PC-3 (cell line): ENCODE measurements around the gene PSMC1. TPM values are rescaled to one million over a fixed set of nuclear protein-coding genes. Genes with fewer than 3 reads are reported as not detected.
"Not testable (repeated sequence)": the region's sequence is repeated elsewhere in the genome, so short reads cannot be mapped to it uniquely, and the experiment has no call there.

Experiments used
- ATAC-seq: fragments of 200-7000 bp; cut with Tn5 transposase; 2 replicates; pipeline ENCODE4 v1.9.1; 2020; ENCODE audit warnings: mild to moderate bottlenecking, moderate library complexity
- BruUV-seq: library from RNA; stranded (reverse); fragments of 400-500 nt; replicated peaks from 2 replicates; lab custom pipeline; 2021; lab: Mats Ljungman, UMichigan
- CTCF ChIA-PET: fragments of 300-600 bp; sonication (Branson Sonifier 250); formaldehyde crosslinking; loops from one replicate; lab custom pipeline; 2022; ENCODE audit warnings: antibody characterized with exemption; lab: Charles Lee
- POLR2A ChIA-PET: fragments of 300-600 bp; sonication (Branson Sonifier 250); formaldehyde crosslinking; loops from one replicate; lab custom pipeline; 2022; ENCODE audit warnings: antibody characterized with exemption; ENCODE audit not compliant: unreplicated experiment; lab: Charles Lee
- DNase-seq: peaks from one replicate; pipeline ENCODE4 v3.0.0-alpha.2; 2015
- H2AFZ ChIP-seq: fragments of 300-600 bp; sonication (generic); 2 replicates; pipeline ENCODE4 v1.6.0; 2016; ENCODE audit warnings: antibody characterized with exemption, low read length
- H3F3A ChIP-seq: fragments of 300-600 bp; sonication (generic); one replicate; pipeline ENCODE4 v1.6.0; 2017; ENCODE audit warnings: antibody characterized with exemption, low read length, control low read depth, mild to moderate bottlenecking; ENCODE audit not compliant: unreplicated experiment
- H3K27ac ChIP-seq: fragments of 300-600 bp; sonication (generic); 2 replicates; pipeline ENCODE4 v1.5.1; 2016; ENCODE audit warnings: mild to moderate bottlenecking, low read length
- H3K27me3 ChIP-seq: fragments of 300-600 bp; sonication (generic); 2 replicates; pipeline ENCODE4 v1.6.1; 2016; ENCODE audit warnings: low read length, mixed read lengths
- H3K36me3 ChIP-seq: fragments of 300-600 bp; sonication (generic); 2 replicates; pipeline ENCODE4 v1.6.1; 2016; ENCODE audit warnings: low read depth, mixed run types, low read length, mixed read lengths
- H3K4me1 ChIP-seq: fragments of 300-600 bp; sonication (generic); 2 replicates; pipeline ENCODE4 v1.5.1; 2016; ENCODE audit warnings: low read length; ENCODE audit not compliant: insufficient read depth
- H3K4me2 ChIP-seq: fragments of 300-600 bp; sonication (generic); 2 replicates; pipeline ENCODE4 v1.6.0; 2016; ENCODE audit warnings: low read length
- H3K4me3 ChIP-seq: fragments of 300-600 bp; sonication (generic); 2 replicates; pipeline ENCODE4 v1.5.1; 2016; ENCODE audit warnings: mild to moderate bottlenecking, low read length, mixed read lengths
- H3K79me2 ChIP-seq: fragments of 300-600 bp; sonication (generic); 2 replicates; pipeline ENCODE4 v1.6.1; 2017; ENCODE audit warnings: low read length, mixed read lengths
- H3K9ac ChIP-seq: fragments of 300-600 bp; sonication (generic); 2 replicates; pipeline ENCODE4 v1.6.0; 2016; ENCODE audit warnings: mild to moderate bottlenecking, low read length
- H3K9me2 ChIP-seq: fragments of 300-600 bp; sonication (generic); replicated peaks from 2 replicates; pipeline ENCODE4 v1.6.1; 2016; ENCODE audit warnings: mixed run types, low read length, mixed read lengths
- H3K9me3 ChIP-seq: fragments of 300-600 bp; sonication (generic); 2 replicates; pipeline ENCODE4 v1.6.1; 2016; ENCODE audit warnings: low read length, mixed read lengths
- H4K20me1 ChIP-seq: fragments of 300-600 bp; sonication (generic); 2 replicates; pipeline ENCODE4 v1.6.1; 2016; ENCODE audit warnings: low read length, mixed read lengths
- EZH2 ChIP-seq: fragments of 300-600 bp; sonication (generic); IDR thresholded peaks from one replicate; pipeline ENCODE4 v1.6.1; 2017; ENCODE audit warnings: antibody characterized with exemption, mild to moderate bottlenecking, low read length; ENCODE audit not compliant: unreplicated experiment
- EZH2phosphoT487 ChIP-seq: fragments of 300-600 bp; sonication (generic); IDR thresholded peaks from 2 replicates; pipeline ENCODE4 v1.6.1; 2018; ENCODE audit warnings: mild to moderate bottlenecking, antibody characterized with exemption, low read length, borderline replicate concordance
- intact Hi-C: fragments of 100-400 bp; cut with micrococcal nuclease; formaldehyde crosslinking; loops from 2 replicates; pipeline ENCODE4 v1.9.0; 2023
- total RNA-seq: library from RNA; depleted of rRNA; stranded (reverse); fragments of >200 nt; gene quantifications from 2 replicates; pipeline ENCODE4 v1.2.3, GENCODE V29; 2014
- TF ChIP-seq, protein P1 (sequence below): fragments of 300-600 bp; sonication (generic); conservative IDR thresholded peaks from 2 replicates; pipeline ENCODE4 v1.5.1; 2017; ENCODE audit warnings: antibody characterized with exemption, low read depth, mild to moderate bottlenecking, low read length

The PSMC1 gene
- total RNA-seq, 1 experiment from 2014 or later: 208 TPM

DNA sequence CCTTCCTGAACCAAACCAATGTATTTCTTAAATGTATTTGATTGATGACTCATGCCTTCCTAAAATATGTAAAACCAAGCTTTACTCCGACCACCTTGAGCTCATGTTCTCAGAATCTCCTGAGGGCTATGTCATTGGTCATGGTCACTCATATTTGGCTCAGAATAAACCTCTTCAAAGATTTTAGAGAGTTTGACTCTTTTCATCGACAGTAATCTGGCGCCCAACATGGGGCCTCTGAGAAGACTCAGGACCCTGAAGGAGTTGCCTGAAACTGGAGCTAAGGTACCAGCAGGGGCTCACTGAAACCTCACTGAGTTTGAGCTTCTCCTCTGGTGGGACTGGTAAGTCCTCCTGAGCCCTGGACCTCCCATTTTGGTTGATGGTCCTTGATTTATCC lies 17.2 kb upstream of the PSMC1 start:
- no peak overlapping the region for H2AFZ ChIP-seq
- no peaks in the 10 kb centered on the region for H3K9me2 ChIP-seq
- H3K9ac ChIP-seq: no peak overlapping the region
- intact Hi-C loops: no loop called here
- H3K27me3 ChIP-seq: no peaks in the 10 kb centered on the region
- H3K9me3 ChIP-seq: 0 out of 2 replicates have a peak, but pooled peaks cover 16% of the 10 kb centered on the region
- TF ChIP-seq EZH2phosphoT487 (no peak), EZH2 (no peak)
- TF ChIP-seq, protein P1, sequence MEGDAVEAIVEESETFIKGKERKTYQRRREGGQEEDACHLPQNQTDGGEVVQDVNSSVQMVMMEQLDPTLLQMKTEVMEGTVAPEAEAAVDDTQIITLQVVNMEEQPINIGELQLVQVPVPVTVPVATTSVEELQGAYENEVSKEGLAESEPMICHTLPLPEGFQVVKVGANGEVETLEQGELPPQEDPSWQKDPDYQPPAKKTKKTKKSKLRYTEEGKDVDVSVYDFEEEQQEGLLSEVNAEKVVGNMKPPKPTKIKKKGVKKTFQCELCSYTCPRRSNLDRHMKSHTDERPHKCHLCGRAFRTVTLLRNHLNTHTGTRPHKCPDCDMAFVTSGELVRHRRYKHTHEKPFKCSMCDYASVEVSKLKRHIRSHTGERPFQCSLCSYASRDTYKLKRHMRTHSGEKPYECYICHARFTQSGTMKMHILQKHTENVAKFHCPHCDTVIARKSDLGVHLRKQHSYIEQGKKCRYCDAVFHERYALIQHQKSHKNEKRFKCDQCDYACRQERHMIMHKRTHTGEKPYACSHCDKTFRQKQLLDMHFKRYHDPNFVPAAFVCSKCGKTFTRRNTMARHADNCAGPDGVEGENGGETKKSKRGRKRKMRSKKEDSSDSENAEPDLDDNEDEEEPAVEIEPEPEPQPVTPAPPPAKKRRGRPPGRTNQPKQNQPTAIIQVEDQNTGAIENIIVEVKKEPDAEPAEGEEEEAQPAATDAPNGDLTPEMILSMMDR: no peak
- BruUV-seq: no TSS peak
- H3K36me3 ChIP-seq: no peaks in the 10 kb centered on the region; the same call in 1 of the 2 replicates
- ChIA-PET CTCF (no interaction called here), POLR2A (no interaction called here)
- DNase-seq: no peak
- H3K4me1 ChIP-seq: no peaks in the 10 kb centered on the region; the same call in 1 of the 2 replicates
- H4K20me1 ChIP-seq: no peaks in the 10 kb centered on the region
- no peak for ATAC-seq
- no peak overlapping the region for H3K4me3 ChIP-seq
- no peaks in the 10 kb centered on the region for H3K79me2 ChIP-seq
- H3F3A ChIP-seq: no peaks in the 10 kb centered on the region
- H3K27ac ChIP-seq: no peak overlapping the region
- H3K4me2 ChIP-seq: no peak overlapping the region

DNA sequence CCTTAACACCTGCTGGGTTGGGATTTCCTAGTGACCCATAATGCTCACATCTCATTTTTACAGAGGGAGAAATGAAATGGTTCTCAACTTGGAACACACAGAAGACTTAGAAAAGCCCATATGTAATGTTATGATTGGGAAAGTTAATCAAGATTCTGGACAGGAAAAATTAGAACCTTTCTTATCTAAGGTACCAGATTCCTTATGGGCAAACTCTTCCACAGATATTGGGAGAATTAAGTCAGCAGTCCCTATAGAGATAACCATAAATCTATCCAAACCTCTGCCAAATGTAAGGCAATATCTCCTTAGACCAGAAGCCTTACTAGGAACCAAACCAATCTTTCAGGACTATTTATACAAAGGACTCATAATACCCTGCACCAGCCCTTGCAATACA lies 13.9 kb upstream of the PSMC1 start:
- no peaks in the 10 kb centered on the region for H3K79me2 ChIP-seq
- ATAC-seq (no peak), DNase-seq (no peak)
- no peaks in the 10 kb centered on the region for H3K9me2 ChIP-seq
- no peaks in the 10 kb centered on the region for H3K27me3 ChIP-seq
- no peaks in the 10 kb centered on the region for H4K20me1 ChIP-seq
- intact Hi-C loops: no loop called here
- no peak overlapping the region for H3K4me2 ChIP-seq
- H3F3A ChIP-seq: no peaks in the 10 kb centered on the region
- no peaks in the 10 kb centered on the region for H3K4me1 ChIP-seq
- ChIA-PET CTCF (interaction anchor here (0.6 kb wide), 1 partner anchor 65 kb away, joined by 4 read pairs; no protein-coding TSS in a partner anchor), POLR2A (no interaction called here)
- no peak overlapping the region for H3K27ac ChIP-seq
- BruUV-seq: no TSS peak
- no peak overlapping the region for H3K9ac ChIP-seq
- TF ChIP-seq, protein P1: no peak
- TF ChIP-seq EZH2phosphoT487 (no peak), EZH2 (no peak)
- H2AFZ ChIP-seq: no peak overlapping the region
- H3K4me3 ChIP-seq: no peak overlapping the region
- H3K9me3 ChIP-seq: 0 out of 2 replicates have a peak, but pooled peaks cover 16% of the 10 kb centered on the region
- H3K36me3 ChIP-seq: no peaks in the 10 kb centered on the region; the same call in 1 of the 2 replicates

DNA sequence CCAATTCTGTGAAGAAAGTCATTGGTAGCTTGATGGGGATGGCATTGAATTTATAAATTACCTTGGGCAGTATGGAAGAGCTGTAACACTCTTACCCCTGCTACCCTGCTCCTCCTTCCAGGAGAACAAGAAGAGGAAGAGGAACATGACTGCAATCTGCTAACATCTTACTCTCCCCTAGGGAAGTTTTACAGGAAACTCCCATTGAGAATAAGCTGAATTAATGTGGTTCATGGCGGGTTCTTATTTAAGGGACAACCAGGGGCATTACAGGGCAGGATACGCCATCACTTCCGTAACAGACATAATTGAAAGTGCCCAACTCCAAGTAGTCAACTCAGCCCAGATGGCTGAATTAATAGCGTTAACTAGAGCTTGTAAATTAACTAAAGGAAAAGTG lies 9.4 kb upstream of the PSMC1 start:
- no peaks in the 10 kb centered on the region for H3K4me1 ChIP-seq
- H3K27ac ChIP-seq: no peak overlapping the region
- no peak overlapping the region for H3K9ac ChIP-seq
- BruUV-seq: no TSS peak
- no peaks in the 10 kb centered on the region for H3K9me3 ChIP-seq
- H4K20me1 ChIP-seq: no peaks in the 10 kb centered on the region
- intact Hi-C loops: no loop called here
- TF ChIP-seq EZH2phosphoT487 (no peak), EZH2 (no peak)
- TF ChIP-seq, protein P1: no peak
- H3K27me3 ChIP-seq: no peaks in the 10 kb centered on the region
- no peak overlapping the region for H3K4me2 ChIP-seq
- H2AFZ ChIP-seq: no peak overlapping the region
- H3K9me2 ChIP-seq: no peaks in the 10 kb centered on the region
- H3K79me2 ChIP-seq: no peaks in the 10 kb centered on the region
- H3K4me3 ChIP-seq: no peak overlapping the region
- H3K36me3 ChIP-seq: no peaks in the 10 kb centered on the region
- POLR2A ChIA-PET: no interaction called here
- H3F3A ChIP-seq: no peaks in the 10 kb centered on the region
- ATAC-seq (no peak), DNase-seq (no peak)
- CTCF ChIA-PET: no interaction called here

DNA sequence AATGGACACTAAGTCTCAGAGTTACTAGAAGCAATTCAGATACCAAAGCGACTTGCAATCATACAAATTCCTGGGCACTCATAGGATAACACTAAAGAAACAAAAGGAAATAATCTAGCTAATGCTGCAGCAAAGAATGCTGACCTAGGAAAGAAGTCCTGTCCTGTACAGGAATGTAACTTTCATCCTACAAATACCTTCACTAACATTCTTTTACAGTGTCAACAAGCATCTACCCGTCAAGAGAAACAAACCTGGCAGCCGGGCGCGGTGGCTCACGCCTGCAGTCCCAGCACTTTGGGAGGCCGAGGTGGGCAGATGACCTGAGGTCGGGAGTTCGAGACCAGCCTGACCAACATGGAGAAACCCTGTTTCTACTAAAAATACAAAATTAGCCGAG lies 8.9 kb upstream of the PSMC1 start:
- H3K4me2 ChIP-seq, H2AFZ ChIP-seq, H3F3A ChIP-seq, intact Hi-C loops, H3K9me2 ChIP-seq, H3K9ac ChIP-seq, H4K20me1 ChIP-seq, H3K4me3 ChIP-seq, ATAC-seq, H3K9me3 ChIP-seq, H3K27ac ChIP-seq, POLR2A ChIA-PET, BruUV-seq, CTCF ChIA-PET, H3K79me2 ChIP-seq, DNase-seq, H3K4me1 ChIP-seq, H3K27me3 ChIP-seq, H3K36me3 ChIP-seq: not testable (repeated sequence)
